OCI-LY1 (cell line): ENCODE data around the gene CTTNBP2.

ENCODE experiments used
- H2AFZ ChIP-seq: fragments of 200-600 bp; sonication (generic), shearing (Covaris generic); 2 replicates; pipeline ENCODE4 v1.6.0; 2014; ENCODE audit warnings: antibody characterized with exemption, mild to moderate bottlenecking, low read length
- H3F3A ChIP-seq: fragments of 200-600 bp; sonication (generic), shearing (Covaris generic); 2 replicates; pipeline ENCODE4 v1.6.0; 2014; ENCODE audit warnings: mild to moderate bottlenecking, antibody characterized with exemption, low read length, moderate library complexity; ENCODE audit not compliant: insufficient read depth
- H3K27ac ChIP-seq: fragments of 200-600 bp; sonication (generic); 2 replicates; pipeline ENCODE4 v1.5.1; 2014; ENCODE audit warnings: low read length, mixed run types, mild to moderate bottlenecking, low read depth; ENCODE audit not compliant: poor library complexity, severe bottlenecking
- H3K27me3 ChIP-seq: fragments of 200-600 bp; sonication (generic); 2 replicates; pipeline ENCODE4 v1.6.0; 2014; ENCODE audit warnings: antibody characterized with exemption, mild to moderate bottlenecking, low read length, moderate library complexity; ENCODE audit not compliant: insufficient read depth
- H3K36me3 ChIP-seq: fragments of 200-600 bp; sonication (generic); 2 replicates; pipeline ENCODE4 v1.6.1; 2014; ENCODE audit warnings: mild to moderate bottlenecking, antibody characterized with exemption, low read length, moderate library complexity, mixed read lengths; ENCODE audit not compliant: insufficient read depth
- H3K4me1 ChIP-seq: fragments of 200-600 bp; sonication (generic); 2 replicates; pipeline ENCODE4 v1.5.1; 2014; ENCODE audit warnings: mild to moderate bottlenecking, low read length, moderate library complexity; ENCODE audit not compliant: insufficient read depth, severe bottlenecking
- H3K4me2 ChIP-seq: fragments of 200-600 bp; sonication (generic), shearing (Covaris generic); 2 replicates; pipeline ENCODE4 v1.6.1; 2014; ENCODE audit warnings: low read length
- H3K4me3 ChIP-seq: fragments of 200-600 bp; sonication (generic); 2 replicates; pipeline ENCODE4 v1.5.1; 2014; ENCODE audit warnings: low read length, low read depth, mild to moderate bottlenecking, mixed read lengths; ENCODE audit not compliant: poor library complexity, severe bottlenecking
- H3K79me2 ChIP-seq: fragments of 200-600 bp; shearing (Covaris generic); 2 replicates; pipeline ENCODE4 v1.6.1; 2016; ENCODE audit warnings: mixed run types, low read length, mixed read lengths; ENCODE audit not compliant: insufficient read depth
- H3K9ac ChIP-seq: fragments of 200-600 bp; sonication (generic), shearing (Covaris generic); 2 replicates; pipeline ENCODE4 v1.6.1; 2014; ENCODE audit warnings: mild to moderate bottlenecking, low read length, mixed read lengths
- H3K9me2 ChIP-seq: fragments of 200-600 bp; sonication (generic), shearing (Covaris generic); 2 replicates; pipeline ENCODE4 v1.6.1; 2014; ENCODE audit warnings: low read depth, mild to moderate bottlenecking, low read length, mixed read lengths
- H3K9me3 ChIP-seq: fragments of 200-600 bp; shearing (Covaris generic); 2 replicates; pipeline ENCODE4 v1.6.1; 2014; ENCODE audit warnings: low read length, mixed read lengths
- H4K20me1 ChIP-seq: fragments of 200-600 bp; sonication (generic), shearing (Covaris generic); 2 replicates; pipeline ENCODE4 v1.6.0; 2016; ENCODE audit warnings: mild to moderate bottlenecking, low read length; ENCODE audit not compliant: insufficient read depth
- EZH2 ChIP-seq: fragments of 200-600 bp; sonication (generic), shearing (Covaris generic); IDR thresholded peaks from 2 replicates; pipeline ENCODE4 v1.8.0; 2017; ENCODE audit warnings: borderline replicate concordance, mixed run types, mild to moderate bottlenecking, antibody characterized with exemption, low read length, moderate library complexity, mixed read lengths
- TF ChIP-seq, protein P1 (sequence below): fragments of 200-600 bp; sonication (generic), shearing (Covaris generic); IDR thresholded peaks from 2 replicates; pipeline ENCODE4 v1.5.1; 2017; ENCODE audit warnings: mild to moderate bottlenecking, antibody characterized with exemption, low read length, moderate library complexity, mixed read lengths

CTTNBP2 gene

DNA sequence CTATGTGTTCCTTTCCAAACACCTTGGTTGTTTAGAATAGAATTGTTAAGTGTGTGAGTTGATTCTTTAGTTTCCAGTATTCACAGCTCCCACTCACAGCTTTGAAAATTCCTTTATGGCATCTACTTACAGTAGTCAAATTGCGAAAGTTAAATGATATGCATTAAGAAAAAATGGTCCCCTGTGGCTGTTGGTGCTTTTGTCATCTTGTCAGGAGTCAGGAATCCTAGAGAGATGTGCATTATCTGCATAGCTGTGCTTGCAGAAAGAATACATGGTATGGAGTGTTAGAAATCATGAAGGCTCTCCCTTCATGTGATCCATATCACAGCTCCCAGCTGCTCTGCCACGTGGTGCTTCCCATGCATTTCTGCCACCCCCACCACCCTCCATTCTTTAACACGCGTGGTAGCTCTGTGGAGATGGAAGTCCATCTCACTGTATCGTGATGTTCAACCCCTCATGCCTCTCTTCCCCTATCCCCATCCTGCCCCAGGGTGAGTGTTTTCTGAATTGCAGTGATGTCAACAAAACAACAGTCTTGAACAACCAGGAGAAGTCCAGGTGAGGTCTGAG, 29.2 kb upstream of the CTTNBP2 start:
- no peaks in the 10 kb centered on the region for H3K4me1 ChIP-seq
- no peaks in the 10 kb centered on the region for H3K79me2 ChIP-seq
- H3K27ac ChIP-seq, result no peak overlapping the region
- TF ChIP-seq EZH2, result no peak
- TF ChIP-seq, protein P1, sequence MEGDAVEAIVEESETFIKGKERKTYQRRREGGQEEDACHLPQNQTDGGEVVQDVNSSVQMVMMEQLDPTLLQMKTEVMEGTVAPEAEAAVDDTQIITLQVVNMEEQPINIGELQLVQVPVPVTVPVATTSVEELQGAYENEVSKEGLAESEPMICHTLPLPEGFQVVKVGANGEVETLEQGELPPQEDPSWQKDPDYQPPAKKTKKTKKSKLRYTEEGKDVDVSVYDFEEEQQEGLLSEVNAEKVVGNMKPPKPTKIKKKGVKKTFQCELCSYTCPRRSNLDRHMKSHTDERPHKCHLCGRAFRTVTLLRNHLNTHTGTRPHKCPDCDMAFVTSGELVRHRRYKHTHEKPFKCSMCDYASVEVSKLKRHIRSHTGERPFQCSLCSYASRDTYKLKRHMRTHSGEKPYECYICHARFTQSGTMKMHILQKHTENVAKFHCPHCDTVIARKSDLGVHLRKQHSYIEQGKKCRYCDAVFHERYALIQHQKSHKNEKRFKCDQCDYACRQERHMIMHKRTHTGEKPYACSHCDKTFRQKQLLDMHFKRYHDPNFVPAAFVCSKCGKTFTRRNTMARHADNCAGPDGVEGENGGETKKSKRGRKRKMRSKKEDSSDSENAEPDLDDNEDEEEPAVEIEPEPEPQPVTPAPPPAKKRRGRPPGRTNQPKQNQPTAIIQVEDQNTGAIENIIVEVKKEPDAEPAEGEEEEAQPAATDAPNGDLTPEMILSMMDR, result no peak
- H4K20me1 ChIP-seq, result no peaks in the 10 kb centered on the region
- H3F3A ChIP-seq, result no peaks in the 10 kb centered on the region
- no peak overlapping the region for H3K4me2 ChIP-seq
- H2AFZ ChIP-seq, result no peak overlapping the region
- no peaks in the 10 kb centered on the region for H3K9me3 ChIP-seq
- H3K9me2 ChIP-seq, result no peaks in the 10 kb centered on the region
- no peaks in the 10 kb centered on the region for H3K36me3 ChIP-seq
- no peak overlapping the region for H3K9ac ChIP-seq
- no peak overlapping the region for H3K4me3 ChIP-seq
- no peaks in the 10 kb centered on the region for H3K27me3 ChIP-seq

DNA sequence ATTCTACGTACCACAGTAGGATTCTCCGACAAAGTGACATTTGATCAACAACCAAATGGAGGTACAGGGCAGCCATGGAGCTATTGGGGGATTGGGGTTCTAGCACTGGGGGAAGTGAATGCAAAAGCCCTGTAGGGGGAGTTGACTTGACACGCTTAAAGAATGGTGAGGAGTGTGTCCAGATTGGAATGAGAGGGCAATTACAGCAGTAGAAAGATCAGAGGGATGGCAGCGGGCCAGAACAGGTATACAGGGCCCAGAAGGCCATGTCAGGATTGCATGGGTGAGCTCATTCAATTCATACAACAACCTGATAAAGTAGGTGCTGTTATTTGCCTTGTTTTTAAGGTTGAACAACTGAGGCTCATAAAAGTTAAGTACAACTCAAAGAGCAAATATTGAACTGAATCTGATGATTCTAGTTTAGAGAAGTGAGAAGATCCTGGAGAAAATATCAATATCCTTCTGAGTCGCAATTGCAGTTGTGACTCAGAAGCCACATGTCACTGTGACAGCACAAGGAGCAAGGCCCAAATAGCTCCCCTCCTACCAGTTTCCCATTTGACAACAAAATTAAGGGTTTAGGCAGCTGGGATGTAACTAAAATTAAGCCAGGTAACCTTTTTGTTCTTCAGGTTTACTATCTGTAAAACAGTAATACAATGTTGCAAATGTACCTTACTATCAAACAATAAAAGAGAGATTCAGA, 28.0 kb upstream of the CTTNBP2 start:
- Histone ChIP-seq H3K9me2 (no peaks in the 10 kb centered on the region), H3K9me3 (no peaks in the 10 kb centered on the region), H3K27me3 (no peaks in the 10 kb centered on the region), H3K4me2 (no peak overlapping the region), H3K4me1 (no peaks in the 10 kb centered on the region), H3K79me2 (no peaks in the 10 kb centered on the region), H2AFZ (no peak overlapping the region), H3K4me3 (no peak overlapping the region), H3K27ac (no peak overlapping the region), H4K20me1 (no peaks in the 10 kb centered on the region), H3K36me3 (no peaks in the 10 kb centered on the region), H3K9ac (no peak overlapping the region), H3F3A (no peaks in the 10 kb centered on the region)
- TF ChIP-seq, protein P1, result no peak
- TF ChIP-seq EZH2, result no peak

DNA sequence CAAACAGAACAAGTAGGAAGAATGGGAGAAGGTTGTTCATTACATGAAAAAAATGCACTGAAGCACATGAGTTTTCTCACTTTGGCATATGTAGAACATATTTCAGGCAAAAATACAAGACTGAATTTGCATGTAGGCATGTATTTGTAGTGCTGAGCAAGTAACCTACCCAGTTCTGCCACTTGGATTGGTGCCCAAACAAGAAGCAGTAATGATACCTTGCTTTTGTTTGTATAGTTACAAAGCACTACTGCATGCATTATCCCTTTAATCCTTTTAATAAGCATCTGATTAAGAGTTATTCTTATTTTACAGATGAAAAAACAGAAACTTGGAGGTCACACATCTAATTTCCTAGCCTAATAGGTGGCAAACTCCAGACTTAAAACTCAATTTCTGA, 23.1 kb upstream of the CTTNBP2 start:
- H3K27me3 ChIP-seq, result no peaks in the 10 kb centered on the region
- H3F3A ChIP-seq, result no peaks in the 10 kb centered on the region
- no peaks in the 10 kb centered on the region for H3K9me2 ChIP-seq
- no peak overlapping the region for H3K4me2 ChIP-seq
- H3K9me3 ChIP-seq, result no peaks in the 10 kb centered on the region
- H2AFZ ChIP-seq, result no peak overlapping the region
- no peaks in the 10 kb centered on the region for H3K79me2 ChIP-seq
- no peak overlapping the region for H3K27ac ChIP-seq
- no peaks in the 10 kb centered on the region for H3K36me3 ChIP-seq
- no peak overlapping the region for H3K9ac ChIP-seq
- TF ChIP-seq, protein P1, result no peak
- no peak for TF ChIP-seq EZH2
- H3K4me1 ChIP-seq, result no peaks in the 10 kb centered on the region
- H3K4me3 ChIP-seq, result no peak overlapping the region
- H4K20me1 ChIP-seq, result no peaks in the 10 kb centered on the region
